Measurements from ENCODE around the gene C1orf87. TPM values are rescaled to one million over a fixed set of nuclear protein-coding genes. Genes with fewer than 3 reads are reported as not detected.
"Not testable (repeated sequence)": the region's sequence is repeated elsewhere in the genome, so short reads cannot be mapped to it uniquely, and the experiment has no call there.

The C1orf87 gene
- total and polyA plus RNA-seq, 4 donors, result 4.3 to 13.8 (median 7.7) TPM

DNA sequence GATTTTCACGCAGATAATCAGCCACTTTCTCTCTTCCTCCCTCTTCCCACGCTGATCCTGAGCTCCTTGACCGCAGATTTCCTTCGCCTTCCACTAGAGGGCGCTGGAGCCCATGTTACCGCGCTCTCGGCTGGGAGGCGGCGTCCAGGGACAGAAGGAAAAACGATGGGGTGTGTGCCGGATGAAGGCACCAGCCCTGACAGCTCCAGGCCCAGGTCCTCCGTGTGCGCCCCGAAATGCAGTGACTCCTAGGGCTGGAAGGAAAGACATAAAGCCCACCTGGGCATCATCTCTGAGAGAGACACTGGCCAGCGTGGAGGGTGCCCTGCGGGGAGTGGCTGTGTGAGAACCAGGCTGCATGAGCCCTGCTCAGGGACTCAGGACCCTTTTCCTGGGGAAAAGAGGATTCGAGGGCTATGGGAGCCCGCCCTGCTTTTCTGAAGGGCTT is 102.1 kb downstream of the C1orf87 start:
- peaks cover 0 to 8% (median 0%) of the 10 kb centered on the region in 5 donors for H3K4me1 ChIP-seq (ENCODE audit: control insufficient read depth in 5 of 5, insufficient read depth in 5 of 5, low read length in 5 of 5)
- ATAC-seq (ENCODE audit: insufficient read depth, low FRiP score) (peak; percentile 69), DNase-seq (peak; percentile 74 to 79 (median 77))
- H3K36me3 ChIP-seq (ENCODE audit: control insufficient read depth in 4 of 4, insufficient read depth in 4 of 4, low read length in 4 of 4), result no peaks in the 10 kb centered on the region
- H3K9me3 ChIP-seq (ENCODE audit: control insufficient read depth in 4 of 4, insufficient read depth in 3 of 4, low read length in 3 of 4), result peaks cover 0 to 1% (median 0%) of the 10 kb centered on the region in 4 donors
- no peaks in the 10 kb centered on the region for H3K27me3 ChIP-seq (ENCODE audit: control insufficient read depth in 3 of 3, insufficient read depth in 3 of 3, low read length in 2 of 3)
- 10 to 13% methylated on average over 19 of the region's 19 CpGs for WGBS, 2 donors
- H3K4me3 ChIP-seq, result no peak overlapping the region
- H3K9ac ChIP-seq (ENCODE audit: insufficient read depth in 1 of 2, low read length in 2 of 2), result peak overlapping the region in 1 of 2 donors; percentile 36
- H3K27ac ChIP-seq (ENCODE audit: low read depth in 1 of 2, low read length in 1 of 2), result no peak overlapping the region
- peak; percentile 57 for TF ChIP-seq CTCF (IDR thresholded peaks at IDR 0.05; ENCODE audit: control extremely low read depth, extremely low read depth)

- WGBS, 2 donors, result 96 to 97% methylated on average over 36 to 42 of the region's 42 CpGs
- H3K36me3 ChIP-seq (ENCODE audit: control insufficient read depth in 4 of 4, insufficient read depth in 4 of 4, low read length in 4 of 4); DNase-seq; H3K9me3 ChIP-seq (ENCODE audit: control insufficient read depth in 4 of 4, insufficient read depth in 3 of 4, low read length in 3 of 4); H3K27ac ChIP-seq (ENCODE audit: low read depth in 1 of 2, low read length in 1 of 2); H3K9ac ChIP-seq (ENCODE audit: insufficient read depth in 1 of 2, low read length in 2 of 2); H3K4me1 ChIP-seq (ENCODE audit: control insufficient read depth in 5 of 5, insufficient read depth in 5 of 5, low read length in 5 of 5); ATAC-seq (ENCODE audit: insufficient read depth, low FRiP score); H3K27me3 ChIP-seq (ENCODE audit: control insufficient read depth in 3 of 3, insufficient read depth in 3 of 3, low read length in 2 of 3); H3K4me3 ChIP-seq: not testable (repeated sequence)
Measured at GRCh38 chr1:59969542-59970175, 103.9 kb downstream of the C1orf87 start.

DNA sequence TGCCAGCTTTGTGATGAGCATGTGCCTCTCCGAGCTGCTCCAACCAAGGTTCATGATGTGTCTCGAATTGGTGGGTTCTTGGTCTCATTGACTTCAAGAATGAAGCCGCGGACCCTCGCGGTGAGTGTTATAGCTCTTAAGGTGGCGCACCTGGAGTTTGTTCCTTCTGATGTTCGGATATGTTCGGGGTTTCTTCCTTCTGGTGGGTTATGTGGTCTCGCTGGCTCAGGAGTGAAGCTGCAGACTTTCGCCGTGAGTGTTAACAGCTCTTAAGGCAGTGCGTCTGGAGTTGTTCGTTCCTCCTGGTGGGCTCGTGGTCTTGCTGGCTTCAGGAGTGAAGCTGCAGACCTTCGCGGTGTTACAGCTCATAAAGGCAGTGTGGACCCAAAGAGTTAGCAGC is 104.8 kb downstream of the C1orf87 start:
- not testable (repeated sequence) for H3K9ac ChIP-seq (ENCODE audit: insufficient read depth in 1 of 2, low read length in 2 of 2); ATAC-seq (ENCODE audit: insufficient read depth, low FRiP score); DNase-seq; H3K4me1 ChIP-seq (ENCODE audit: control insufficient read depth in 5 of 5, insufficient read depth in 5 of 5, low read length in 5 of 5); H3K9me3 ChIP-seq (ENCODE audit: control insufficient read depth in 4 of 4, insufficient read depth in 3 of 4, low read length in 3 of 4); H3K36me3 ChIP-seq (ENCODE audit: control insufficient read depth in 4 of 4, insufficient read depth in 4 of 4, low read length in 4 of 4); H3K4me3 ChIP-seq; H3K27me3 ChIP-seq (ENCODE audit: control insufficient read depth in 3 of 3, insufficient read depth in 3 of 3, low read length in 2 of 3); H3K27ac ChIP-seq (ENCODE audit: low read depth in 1 of 2, low read length in 1 of 2)
- 92 to 95% methylated on average over 17 of the region's 17 CpGs for WGBS, 2 donors

- H3K9me3 ChIP-seq (ENCODE audit: control insufficient read depth in 4 of 4, insufficient read depth in 3 of 4, low read length in 3 of 4), result no peaks in the 10 kb centered on the region
- no peak for ATAC-seq (ENCODE audit: insufficient read depth, low FRiP score)
Measured at GRCh38 chr1:59967780-59968179, 105.8 kb downstream of the C1orf87 start.

More at GRCh38 chr1:59967780-59968179, 105.8 kb downstream of the C1orf87 start:
- peaks cover 0 to 8% (median 0%) of the 10 kb centered on the region in 5 donors for H3K4me1 ChIP-seq (ENCODE audit: control insufficient read depth in 5 of 5, insufficient read depth in 5 of 5, low read length in 5 of 5)
- H3K9ac ChIP-seq (ENCODE audit: insufficient read depth in 1 of 2, low read length in 2 of 2), result no peak overlapping the region
- WGBS, 2 donors, result 87 to 99% methylated on average over 3 of the region's 3 CpGs
- no peak overlapping the region for H3K27ac ChIP-seq (ENCODE audit: low read depth in 1 of 2, low read length in 1 of 2)
- no peaks in the 10 kb centered on the region for H3K36me3 ChIP-seq (ENCODE audit: control insufficient read depth in 4 of 4, insufficient read depth in 4 of 4, low read length in 4 of 4)
- no peaks in the 10 kb centered on the region for H3K27me3 ChIP-seq (ENCODE audit: control insufficient read depth in 3 of 3, insufficient read depth in 3 of 3, low read length in 2 of 3)
- TF ChIP-seq CTCF (IDR thresholded peaks at IDR 0.05; ENCODE audit: control extremely low read depth, extremely low read depth), result no peak
- H3K4me3 ChIP-seq, result no peak overlapping the region
- no peak for DNase-seq
